GM23248 (cell line): ENCODE data around the gene CNIH3.

Experiments used
- EZH2 ChIP-seq: fragments of 200-600 bp; sonication (generic); IDR thresholded peaks from 2 replicates; pipeline ENCODE4 v1.6.1; 2018; ENCODE audit warnings: antibody characterized with exemption, mild to moderate bottlenecking; ENCODE audit not compliant: insufficient read depth, poor library complexity, severe bottlenecking
- EZH2phosphoT487 ChIP-seq: fragments of 200-600 bp; sonication (generic); IDR thresholded peaks from 2 replicates; pipeline ENCODE4 v1.6.1; 2018; ENCODE audit warnings: antibody characterized with exemption, moderate library complexity, mild to moderate bottlenecking, low read depth; ENCODE audit not compliant: insufficient read depth

DNA sequence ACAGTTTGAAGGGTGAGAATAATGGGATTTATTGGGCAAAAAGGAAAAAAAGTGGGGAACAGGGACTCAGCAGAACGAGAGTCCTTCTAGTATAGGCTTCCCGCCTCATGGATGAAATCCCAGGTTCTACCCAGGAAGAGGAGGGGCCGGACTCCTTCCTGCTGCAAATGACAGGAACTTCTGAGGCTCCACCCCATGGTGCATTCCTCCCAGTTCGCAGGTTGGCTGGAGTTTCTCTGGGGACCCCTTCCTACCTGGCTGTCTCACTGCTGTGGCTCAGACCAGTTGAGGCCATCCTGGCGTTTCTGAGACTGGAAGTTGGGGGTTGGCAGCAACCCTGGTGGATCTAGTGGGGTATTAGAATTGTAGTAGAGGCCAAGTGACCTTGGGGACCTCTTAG lies 27.5 kb downstream of the CNIH3 start:
- TF ChIP-seq EZH2, result no peak
- TF ChIP-seq EZH2phosphoT487, result no peak
